Loucy (cell line): ENCODE results near the gene ATP1A1.

Experiments
- CTCF ChIP-seq: fragments of 200-600 bp; sonication (generic); conservative IDR thresholded peaks from 2 replicates; pipeline ENCODE4 v1.5.1; 2014; ENCODE audit warnings: mild to moderate bottlenecking, antibody characterized with exemption, low read length
- EZH2phosphoT487 ChIP-seq: fragments of 200-600 bp; IDR thresholded peaks from 2 replicates; pipeline ENCODE4 v1.6.1; 2018; ENCODE audit warnings: antibody characterized with exemption, mild to moderate bottlenecking, moderate library complexity, borderline replicate concordance

DNA sequence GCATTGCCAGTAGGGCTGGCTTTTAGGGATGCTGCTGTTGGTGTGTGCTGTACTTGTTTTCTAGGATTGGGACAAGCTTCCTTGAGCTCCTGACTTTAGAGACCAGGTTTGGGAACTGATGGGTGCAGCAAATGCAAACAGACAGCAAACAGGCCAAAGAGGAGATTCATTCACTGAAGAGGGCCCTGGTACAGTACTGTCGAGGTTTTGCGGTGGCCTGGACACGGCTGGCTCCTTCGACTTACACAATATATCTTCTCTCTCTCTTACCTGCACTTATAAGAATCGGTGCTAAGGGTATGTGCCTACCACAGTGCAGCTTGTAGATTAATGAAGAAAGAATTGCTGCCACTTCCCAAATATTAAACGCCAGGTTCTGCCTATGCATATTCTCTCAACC is 44.6 kb downstream of the ATP1A1 start:
- no peak for TF ChIP-seq CTCF
- TF ChIP-seq EZH2phosphoT487 = no peak
